Kidney tubule cell (primary cell): ENCODE data around the gene AGL.
"Not testable (repeated sequence)": the region's sequence is repeated elsewhere in the genome, so short reads cannot be mapped to it uniquely, and the experiment has no call there.

Source experiments
- DNase-seq: peaks from one replicate; pipeline ENCODE4 v3.0.0-alpha.2; 2018; ENCODE audit warnings: low spot score

Gene AGL

DNA sequence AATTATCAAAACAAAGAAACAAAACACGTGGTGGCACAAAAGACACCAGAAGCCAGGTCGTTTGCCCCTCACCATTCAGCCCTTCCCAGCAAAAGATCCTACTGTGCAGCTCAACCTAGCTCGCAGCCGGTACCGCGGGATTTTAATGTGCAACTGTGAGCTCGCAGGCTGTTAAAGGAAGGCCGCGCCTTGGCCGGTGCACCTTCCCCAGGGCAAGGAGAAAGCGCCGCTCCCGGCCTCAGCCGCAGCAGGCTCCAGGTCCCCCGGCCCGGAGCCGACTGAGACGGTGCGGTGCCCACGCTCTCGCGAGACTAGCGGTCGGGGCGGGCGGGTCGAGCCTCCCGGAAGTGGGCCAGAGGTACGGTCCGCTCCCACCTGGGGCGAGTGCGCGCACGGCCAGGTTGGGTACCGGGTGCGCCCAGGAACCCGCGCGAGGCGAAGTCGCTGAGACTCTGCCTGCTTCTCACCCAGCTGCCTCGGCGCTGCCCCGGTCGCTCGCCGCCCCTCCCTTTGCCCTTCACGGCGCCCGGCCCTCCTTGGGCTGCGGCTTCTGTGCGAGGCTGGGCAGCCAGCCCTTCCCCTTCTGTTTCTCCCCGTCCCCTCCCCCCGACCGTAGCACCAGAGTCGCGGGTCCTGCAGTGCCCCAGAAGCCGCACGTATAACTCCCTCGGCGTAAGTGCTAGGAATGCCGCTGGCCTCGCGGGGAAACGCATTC lies at the start of gene AGL:
Gene AGL (plus strand): TSS at position 618 of the 715 bp plus-strand sequence. CDS start 682 bp downstream, outside the sequence.
- peak; percentile 86 for DNase-seq

DNA sequence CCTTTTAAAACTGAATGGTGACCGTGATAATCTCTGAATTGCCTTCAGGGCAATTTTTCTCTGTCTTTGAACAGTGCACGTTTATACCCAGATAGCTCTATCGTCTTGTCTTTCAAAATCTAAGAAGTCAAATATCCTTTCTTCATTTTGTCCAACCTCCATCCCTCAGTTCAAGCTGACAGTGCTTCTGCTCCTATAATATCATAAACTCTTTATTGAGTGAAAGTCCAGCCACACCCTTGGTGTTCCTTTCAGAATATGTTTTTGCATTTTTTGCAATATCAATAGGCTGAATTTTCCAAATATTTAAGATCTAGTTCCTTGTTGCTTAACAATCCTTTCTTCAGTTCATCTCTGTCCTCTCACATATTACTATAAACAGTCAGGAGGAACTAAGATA lies 48.6 kb upstream of the AGL start:
- DNase-seq = no peak

DNA sequence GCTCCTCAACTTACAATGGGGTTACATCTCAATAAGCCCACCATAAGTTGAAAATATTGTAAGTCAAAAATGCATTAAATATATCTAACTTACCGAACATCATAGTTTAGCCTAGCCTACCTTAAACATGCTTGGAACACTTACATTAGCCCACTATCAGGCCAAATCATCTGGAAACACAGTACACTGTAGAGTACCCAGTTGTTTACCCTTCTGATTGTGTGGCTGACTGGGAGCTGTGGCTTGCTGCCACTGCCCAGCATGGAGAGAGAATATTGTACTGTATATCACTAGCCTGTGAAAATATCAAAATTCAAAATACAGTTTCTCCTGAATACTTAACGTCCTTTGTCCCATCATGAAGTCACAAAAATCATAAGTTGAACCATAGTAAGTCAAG lies 43.3 kb upstream of the AGL start:
- no peak for DNase-seq

DNA sequence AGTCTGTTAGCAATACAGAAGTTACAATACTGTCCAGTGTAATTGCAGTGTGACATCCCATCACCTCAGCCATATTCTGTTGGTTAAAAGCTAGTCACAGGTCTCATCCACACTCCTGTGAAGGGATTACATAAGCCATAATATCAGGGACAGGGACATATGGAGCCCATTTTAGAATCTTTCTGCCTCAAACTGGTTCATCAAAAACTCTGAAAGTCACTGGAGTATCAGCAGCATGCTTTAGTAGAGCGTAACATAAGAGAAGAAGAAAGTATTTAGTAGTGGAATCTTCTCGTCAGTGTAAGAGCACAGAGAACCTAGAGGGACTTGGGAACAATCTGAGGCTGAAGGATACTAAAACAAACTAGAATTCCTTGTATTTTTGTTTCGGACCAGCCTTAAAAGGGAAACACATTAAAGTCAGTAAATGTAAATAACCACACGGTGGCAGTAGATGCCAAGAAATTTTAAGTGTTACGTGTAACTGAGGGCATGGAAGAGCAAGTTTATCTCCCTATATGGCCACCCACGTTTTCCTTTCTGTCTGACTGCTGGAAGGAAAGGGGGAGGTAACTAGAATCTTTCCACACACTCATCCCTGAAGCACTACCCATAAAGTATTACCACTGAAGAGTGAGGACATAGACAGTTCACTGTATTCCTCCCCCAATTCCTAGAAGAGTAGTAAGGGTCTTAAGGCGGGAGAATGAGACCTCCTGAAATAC lies 41.6 kb upstream of the AGL start:
- DNase-seq = peak; percentile 89

DNA sequence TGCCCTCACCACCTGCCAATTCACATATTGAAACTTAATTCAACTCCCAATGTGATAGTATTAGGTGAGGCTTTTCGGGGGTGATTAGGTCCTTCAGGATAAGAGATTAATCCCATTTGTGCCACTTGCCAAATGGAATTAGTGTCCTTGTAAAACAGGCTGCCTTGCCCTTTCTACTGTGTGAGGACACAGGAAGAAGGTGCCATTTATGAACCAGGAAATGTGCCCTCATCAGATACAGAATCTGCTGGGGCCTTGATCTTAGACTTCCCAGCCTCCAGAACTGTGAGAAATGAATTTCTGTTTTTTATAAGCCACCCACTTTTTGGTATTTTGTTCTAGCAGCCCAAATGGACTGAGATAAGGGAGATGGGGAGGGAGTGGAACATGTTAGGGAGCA lies 39.1 kb upstream of the AGL start:
- no peak for DNase-seq

DNA sequence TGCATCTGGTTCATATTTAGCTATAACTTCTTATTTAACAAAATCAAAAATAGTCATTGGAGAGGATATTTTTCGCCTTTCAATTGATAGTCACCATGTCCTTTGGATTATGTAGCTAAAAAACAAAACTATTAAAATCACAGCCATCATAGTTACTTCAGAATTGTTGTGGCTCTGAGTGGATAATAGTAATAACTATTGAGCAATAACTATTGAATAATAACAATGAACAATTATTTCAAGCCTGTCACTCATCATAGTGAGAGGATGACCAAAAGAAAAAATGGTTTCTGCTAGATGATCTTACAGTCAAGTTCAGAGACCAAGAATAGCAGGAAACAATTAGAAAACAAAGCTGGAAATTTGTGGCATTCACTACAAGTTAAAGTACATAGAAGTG lies 38.4 kb upstream of the AGL start:
- DNase-seq = no peak

DNA sequence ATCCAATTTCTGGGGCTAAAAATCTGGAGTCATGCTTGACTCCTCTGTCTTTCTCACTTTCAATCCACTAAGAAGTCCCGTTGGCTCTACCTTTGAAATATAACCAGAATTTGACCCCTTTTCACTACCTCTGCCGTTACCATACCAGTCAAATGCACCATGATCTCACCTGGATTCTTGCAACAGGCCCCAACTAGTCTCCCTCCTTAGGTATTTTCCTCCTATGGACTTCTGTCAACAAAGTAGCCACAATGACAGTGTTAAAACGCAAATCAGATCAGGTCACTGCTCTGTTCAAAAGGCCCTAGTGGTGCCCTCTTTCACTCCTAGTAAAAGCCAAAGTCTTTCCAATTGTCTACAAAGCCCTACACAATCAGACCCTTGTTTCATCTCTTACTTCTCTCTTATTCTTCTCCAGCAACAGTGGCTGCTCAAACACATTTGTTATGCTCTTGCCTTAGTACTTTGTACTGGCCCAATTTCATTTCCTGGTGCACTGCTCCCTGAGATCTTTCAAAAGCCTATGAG lies 35.7 kb upstream of the AGL start:
- DNase-seq = no peak

DNA sequence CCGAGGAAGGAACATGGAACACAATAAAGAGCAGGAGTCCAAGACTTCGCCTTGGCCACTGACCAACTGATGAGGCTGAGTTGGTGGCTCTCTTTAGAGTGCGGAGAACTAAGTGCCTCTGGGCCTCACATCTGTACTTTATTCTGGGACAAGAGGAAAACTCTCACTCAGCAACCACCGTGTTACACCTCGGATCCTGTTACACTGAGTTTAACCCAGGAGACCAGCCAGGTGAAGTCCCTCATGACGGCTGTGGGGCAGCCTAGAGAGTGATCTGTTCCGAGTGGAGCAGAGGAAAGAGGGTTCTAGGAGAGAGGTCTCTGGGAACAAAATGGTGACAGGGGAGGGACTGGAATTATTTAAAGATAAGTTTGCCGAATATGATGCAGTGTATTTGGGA lies 33.5 kb upstream of the AGL start:
- DNase-seq = no peak

DNA sequence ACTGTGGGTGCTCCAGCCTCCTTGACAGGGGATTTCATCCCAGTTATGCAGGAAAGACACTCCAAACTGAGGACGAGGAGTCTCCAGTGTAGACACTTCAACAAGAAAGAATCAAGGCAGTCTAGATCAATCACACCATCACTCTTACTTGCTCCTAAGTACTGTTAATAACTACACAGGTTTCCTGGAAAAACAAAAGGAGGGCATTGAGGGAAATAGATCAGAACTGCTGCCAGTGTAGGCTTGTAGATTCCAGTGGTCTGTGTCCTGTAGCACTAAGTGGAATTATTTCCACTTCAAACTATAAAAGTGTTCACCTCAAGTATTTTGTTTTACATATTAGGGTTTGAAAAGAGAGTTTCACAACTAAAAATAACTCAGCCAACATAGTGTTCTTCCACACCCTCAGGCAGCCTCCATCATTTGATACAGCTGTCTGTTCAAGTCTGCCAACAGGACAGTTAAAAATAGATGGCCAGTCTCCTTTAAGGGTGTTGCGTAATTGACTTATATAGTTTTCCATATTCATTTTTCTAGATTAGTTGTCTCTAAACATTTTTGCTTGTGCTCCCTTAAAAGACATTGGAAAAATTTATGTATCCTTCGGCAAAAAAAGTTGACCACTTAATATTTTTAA lies 32.0 kb upstream of the AGL start:
- DNase-seq = no peak

DNA sequence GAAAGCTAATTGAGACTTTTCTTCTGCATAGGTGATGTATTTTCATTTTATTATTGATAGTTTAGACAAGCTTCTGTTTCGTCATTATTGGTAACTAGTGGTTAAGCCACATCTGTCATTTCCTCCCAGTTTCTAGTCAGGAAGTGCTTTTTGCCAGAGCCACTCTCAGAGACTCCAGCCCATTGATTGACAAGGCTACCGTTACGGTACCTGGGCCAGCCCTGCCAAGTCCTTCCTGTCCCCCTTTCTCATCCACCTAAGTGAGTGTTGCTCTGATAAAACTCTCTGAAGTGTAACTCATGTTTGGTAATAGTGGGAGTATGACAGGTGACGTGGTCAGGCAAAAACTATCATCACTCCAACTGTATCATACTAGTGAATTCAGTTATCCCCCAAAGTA lies 29.6 kb upstream of the AGL start:
- DNase-seq = no peak

DNA sequence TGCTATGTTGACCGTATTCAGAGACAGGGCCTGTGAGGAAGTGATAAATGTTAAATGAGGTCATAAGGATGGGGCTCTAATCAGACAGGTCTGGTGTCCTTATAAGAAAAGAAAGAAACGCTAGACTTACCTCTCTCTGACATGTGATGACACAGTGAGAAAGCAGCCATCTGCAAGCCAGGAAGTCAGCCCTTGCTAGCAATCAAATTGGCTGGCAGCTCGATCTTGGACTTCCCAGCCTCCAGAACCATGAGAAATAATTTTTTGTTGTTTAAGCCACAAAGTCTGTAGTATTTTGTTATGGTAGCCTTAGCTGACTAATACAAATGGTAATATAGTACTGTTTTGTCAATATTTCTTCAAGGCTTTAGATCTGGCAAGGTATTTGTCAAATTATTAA lies 25.1 kb upstream of the AGL start:
- no peak for DNase-seq

DNA sequence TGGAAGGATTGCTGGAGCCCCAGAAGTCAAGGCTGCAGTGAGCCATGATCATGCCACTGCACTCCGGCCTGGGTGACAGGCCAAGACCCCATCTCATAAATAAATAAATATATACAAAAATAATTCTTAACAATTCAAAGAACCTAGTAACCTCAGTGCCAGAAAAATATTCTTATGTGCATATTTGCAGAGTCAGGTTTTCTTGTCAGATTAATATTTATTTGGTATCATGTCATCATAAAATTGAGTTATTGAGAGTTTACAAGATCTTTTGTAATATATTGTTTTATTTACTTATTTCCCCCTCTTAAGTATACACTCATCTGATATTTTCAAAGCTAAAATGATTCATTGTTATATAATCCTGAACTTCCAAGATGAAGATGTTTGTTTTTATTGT lies 24.5 kb upstream of the AGL start:
- no peak for DNase-seq

DNA sequence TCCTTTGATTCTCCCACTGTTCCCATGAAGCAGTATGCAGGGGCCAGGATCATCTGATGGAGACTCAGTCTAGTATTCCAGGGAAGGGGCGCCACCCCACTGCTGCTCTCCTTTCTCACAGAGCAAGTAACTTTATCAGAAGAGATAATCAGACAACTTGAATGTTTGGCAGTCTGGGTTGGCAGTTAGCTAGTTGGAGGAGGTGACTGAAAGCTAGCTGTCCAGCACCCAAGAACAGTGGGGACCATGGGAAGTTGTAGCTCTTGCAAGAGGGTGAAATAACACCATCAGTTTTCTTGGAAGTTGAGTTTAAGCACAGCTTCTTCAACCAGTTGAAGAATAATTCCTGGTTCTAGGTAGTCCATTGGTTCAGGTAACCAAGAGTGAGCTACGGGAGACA lies 22.2 kb upstream of the AGL start:
- DNase-seq = no peak

DNA sequence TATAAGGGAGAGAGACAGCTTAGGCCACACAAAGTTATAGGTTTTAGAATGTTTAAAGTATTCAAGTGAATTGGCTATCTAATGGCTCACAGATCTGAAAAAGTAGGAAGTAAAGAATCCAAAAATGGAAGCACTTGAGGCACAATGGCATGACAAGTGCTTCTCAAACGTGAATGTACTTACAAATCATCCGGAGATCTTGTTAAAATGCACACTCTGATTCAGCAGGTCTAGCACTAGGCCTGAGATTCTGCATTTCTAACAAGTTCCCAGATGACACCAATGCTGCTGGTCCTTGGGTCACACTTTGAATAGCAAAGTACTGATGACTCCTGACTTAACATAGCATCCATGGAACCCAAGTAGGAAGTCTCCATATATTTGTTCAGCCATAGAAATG lies 20.9 kb upstream of the AGL start:
- DNase-seq = no peak

DNA sequence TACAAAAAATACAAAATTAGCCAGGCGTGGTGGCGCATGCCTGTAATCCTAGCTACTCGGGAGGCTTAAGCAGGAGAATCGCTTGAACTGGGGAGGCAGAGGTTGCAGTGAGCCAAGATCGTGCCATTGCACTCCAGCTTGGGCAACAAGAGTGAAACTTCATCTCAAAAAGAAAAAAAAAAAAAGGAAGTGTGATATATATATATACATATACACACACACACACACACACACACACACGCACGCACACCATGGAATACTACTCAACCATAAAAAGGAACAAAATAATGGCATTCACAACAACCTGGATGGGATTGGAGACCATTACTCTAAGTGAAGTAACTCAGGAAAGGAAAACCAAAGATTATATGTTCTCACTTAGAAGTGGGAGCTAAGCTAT lies 16.2 kb upstream of the AGL start:
- not testable (repeated sequence) for DNase-seq

DNA sequence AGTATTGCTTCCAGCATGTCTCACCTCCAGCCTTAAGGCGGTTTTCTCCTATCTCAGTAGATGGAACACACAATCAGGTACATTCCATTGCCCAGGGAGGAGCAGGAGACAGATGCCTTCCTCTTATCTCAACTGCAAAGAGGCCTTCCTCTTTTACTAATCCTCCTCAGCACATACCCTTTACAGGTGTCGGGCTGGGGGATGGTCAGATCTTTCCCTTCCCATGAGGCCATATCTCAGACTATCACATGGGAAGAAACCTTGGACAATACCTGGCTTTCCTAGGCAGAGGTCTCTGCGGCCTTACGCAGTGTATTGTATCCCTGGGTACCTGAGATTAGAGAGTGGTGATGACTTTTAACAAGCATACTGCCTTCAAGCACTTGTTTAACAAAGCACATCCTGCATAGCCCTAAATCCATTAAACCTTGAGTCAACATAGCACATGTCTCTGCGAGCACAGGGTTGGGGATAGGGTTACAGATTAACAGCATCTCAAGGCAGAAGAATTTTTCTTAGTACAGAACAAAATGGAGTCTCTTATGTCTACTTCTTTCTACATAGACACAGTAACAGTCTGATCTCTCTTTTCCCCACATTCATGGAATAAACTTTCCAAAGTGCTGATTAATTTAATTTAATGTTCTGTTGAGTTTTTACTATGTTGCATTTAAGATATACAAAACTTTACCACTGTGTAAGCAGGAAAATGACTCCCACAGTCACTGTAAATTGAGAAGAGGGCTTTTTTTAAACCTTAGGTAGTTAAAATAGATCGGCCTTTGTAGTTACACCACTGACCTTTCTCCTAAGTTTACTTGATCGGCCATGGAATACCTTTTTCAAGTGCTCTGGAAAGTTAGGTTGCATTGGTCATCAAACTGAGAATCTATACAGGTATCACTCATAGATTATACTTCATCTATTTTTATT lies 13.7 kb upstream of the AGL start:
- not testable (repeated sequence) for DNase-seq

DNA sequence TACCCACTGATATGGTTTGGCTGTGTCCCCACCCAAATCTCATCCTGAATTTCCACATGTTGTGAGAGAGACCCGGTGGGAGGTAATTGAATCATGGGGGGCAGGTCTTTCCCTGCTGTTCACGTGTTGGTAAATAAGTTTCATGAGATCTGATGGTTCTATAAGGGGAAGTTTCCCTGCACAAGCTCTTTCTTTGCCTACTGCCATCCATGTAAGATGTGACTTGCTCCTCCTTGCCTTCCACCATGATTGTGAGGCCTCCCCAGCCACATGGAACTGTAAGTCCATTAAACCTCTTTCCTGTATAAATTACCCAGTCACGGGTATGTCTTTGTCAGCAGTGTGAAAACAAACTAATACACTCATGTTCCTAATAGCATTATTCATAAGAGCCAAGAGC lies 9.8 kb upstream of the AGL start:
- not testable (repeated sequence) for DNase-seq

DNA sequence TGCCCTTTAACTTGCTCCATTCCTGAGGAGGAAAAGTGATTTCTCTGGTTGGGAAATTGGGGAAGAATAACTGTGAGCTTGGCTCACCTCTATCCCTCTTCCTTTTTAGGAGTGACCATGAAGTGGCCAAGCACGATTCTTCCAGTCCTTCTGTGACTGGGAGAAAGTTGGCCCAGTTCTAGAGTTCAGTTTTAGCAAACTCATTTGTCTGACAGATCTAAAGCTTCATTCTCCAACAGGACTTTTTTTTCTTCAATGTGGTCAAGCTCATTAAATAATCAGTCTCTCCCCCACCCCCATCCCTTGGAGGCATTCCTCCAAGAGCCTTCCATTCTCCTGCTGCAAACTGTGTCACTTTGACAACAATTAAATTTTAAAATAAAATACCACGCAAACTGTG lies 6.4 kb upstream of the AGL start:
- DNase-seq = no peak

DNA sequence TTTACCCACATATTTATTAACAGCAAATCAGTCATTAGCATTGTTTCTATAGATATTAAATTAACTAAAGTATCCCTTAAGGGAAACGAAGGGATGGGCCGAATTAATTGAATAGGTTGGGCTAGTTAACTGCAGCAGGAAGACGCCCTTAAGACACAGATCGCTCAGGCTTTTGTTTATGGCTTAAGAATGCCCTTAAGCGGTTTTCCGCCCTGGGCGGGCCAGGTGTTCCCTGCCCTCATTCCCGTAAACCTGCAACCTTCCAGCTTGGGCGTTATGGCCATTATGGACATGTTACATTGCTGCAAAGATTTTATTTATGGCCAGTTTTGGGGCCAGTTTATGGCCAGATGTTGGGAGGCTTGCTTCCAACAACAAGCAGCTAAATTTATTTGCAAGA lies 5.0 kb upstream of the AGL start:
- DNase-seq = not testable (repeated sequence)

DNA sequence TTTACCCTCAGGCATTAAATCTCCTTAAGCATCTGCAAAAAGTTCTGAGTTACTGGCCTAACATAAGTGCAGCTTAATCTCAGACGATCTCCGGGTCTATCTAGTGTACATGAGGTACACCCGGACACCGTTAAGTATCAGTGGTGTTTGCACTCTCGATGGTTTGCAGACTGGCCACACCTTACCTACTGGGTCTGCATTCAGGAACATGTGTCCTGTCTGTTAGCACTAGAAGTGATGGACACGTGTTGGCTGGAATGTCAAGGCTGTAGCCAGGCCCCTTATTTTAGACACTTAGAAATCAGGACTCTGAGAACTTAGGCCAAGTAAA lies 783 bp upstream of the AGL start:
- no peak for DNase-seq

DNA sequence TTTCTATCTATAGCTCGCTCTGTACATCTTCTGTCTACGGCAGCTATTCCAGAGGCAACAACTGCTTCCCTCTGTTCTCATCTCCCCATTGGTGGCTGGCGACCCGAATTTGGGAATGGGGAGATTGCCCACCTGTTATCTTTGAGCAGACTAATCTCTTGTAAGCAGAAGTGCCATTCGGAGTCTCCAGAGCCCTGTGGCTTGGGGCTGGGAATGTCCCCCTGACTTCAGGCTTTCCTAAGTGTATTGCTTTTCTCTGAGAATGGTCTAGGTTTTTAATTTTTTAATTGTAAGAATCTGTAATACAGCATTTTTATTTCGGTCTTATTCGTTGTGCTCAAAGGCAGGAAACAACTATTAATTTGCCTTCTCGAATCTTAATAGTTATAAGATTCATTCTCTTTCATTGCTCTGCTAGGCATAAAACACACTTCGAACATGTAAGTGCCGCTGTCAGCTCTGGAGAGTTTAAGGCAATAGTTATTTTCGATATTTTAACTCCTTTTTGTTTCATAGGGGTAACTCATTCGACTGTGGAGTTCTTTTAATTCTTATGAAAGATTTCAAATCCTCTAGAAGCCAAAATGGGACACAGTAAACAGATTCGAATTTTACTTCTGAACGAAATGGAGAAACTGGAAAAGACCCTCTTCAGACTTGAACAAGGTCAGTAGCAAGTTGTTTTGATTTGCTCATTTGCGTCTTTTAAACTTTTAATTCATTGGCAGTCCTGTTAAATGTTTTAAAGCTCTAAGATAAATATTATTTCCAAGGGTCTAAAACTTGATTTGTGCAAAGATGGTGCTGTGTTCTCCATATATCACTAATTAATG lies 514 bp downstream of the AGL start:
- peak; percentile 6 for DNase-seq
